HepG2 (cell line): ENCODE results near the gene LIPT1. TPM values are rescaled to one million over a fixed set of nuclear protein-coding genes. Genes with fewer than 3 reads are reported as not detected.

Experiments
- ATAC-seq: fragments of 200-7000 bp; cut with Tn5 transposase; 3 replicates; pipeline ENCODE4 v1.9.1; 2020; ENCODE audit warnings: mild to moderate bottlenecking, moderate library complexity
- BruUV-seq: library from RNA; stranded (reverse); fragments of 400-500 nt; replicated peaks from 2 replicates; lab custom pipeline; 2021; lab: Mats Ljungman, UMichigan
- CTCF ChIA-PET: fragments of 300-600 bp; formaldehyde crosslinking; extraction: SDS; loops from one replicate; lab custom pipeline; 2021; ENCODE audit warnings: low total read pairs, inconsistent platforms, low intra/inter-chr PET ratio; lab: Yijun Ruan, JAX
- POLR2A ChIA-PET: fragments of 350-600 bp; sonication (Branson Sonifier 250); formaldehyde crosslinking; loops from one replicate; lab custom pipeline; 2020; ENCODE audit warnings: antibody characterized with exemption, inconsistent platforms; lab: Yijun Ruan, JAX
- DNase-seq: peaks from one replicate; pipeline ENCODE4 v3.0.0-alpha.2; 2015; ENCODE audit warnings: low spot score
- FAIRE-seq: peaks from 3 replicates; lab custom pipeline; 2011; peaks lifted over from hg19 to GRCh38; lab: Jason Lieb, UNC
- H2AFZ ChIP-seq: one replicate; pipeline ENCODE4 v1.6.1; 2011; ENCODE audit warnings: low read length, inconsistent platforms
- H3K27ac ChIP-seq: fragments of 300-600 bp; 3 replicates; pipeline ENCODE4 v1.8.0; 2011; ENCODE audit warnings: mixed run types, mild to moderate bottlenecking, mixed read lengths, low read length, inconsistent platforms; ENCODE audit not compliant: insufficient read depth; ENCODE audit errors: extremely low read length
- H3K27me3 ChIP-seq, 2 experiments: fragments of 200-600 bp in 1 of 2; 2 replicates in 1 of 2; 3 replicates in 1 of 2; pipeline versions ENCODE4 v1.6.0 to v1.8.0; 2011; ENCODE audit warnings: low read length in 2 of 2, mild to moderate bottlenecking in 2 of 2, moderate library complexity in 2 of 2, inconsistent platforms in 1 of 2; ENCODE audit not compliant: insufficient read depth in 2 of 2, control insufficient read depth in 1 of 2
- H3K36me3 ChIP-seq, 2 experiments: fragments of 200-600 bp in 1 of 2; replicated peaks in 1 of 2; 2 replicates in 1 of 2; 3 replicates in 1 of 2; pipeline versions ENCODE4 v1.5.1 to v1.8.0; 2011; ENCODE audit warnings: low read length in 2 of 2, inconsistent platforms in 1 of 2; ENCODE audit not compliant: insufficient read depth in 2 of 2, control insufficient read depth in 1 of 2
- H3K4me1 ChIP-seq: 2 replicates; pipeline ENCODE4 v1.5.1; 2012; ENCODE audit warnings: low read length, inconsistent platforms; ENCODE audit not compliant: insufficient read depth
- H3K4me2 ChIP-seq: 2 replicates; pipeline ENCODE4 v1.6.0; 2011; ENCODE audit warnings: low read depth, low read length, inconsistent platforms
- H3K4me3 ChIP-seq, 3 experiments: fragments of 200-600 bp in 1 of 3; sonication (generic), shearing (Covaris generic) in 1 of 3; replicated peaks in 1 of 3; 2 replicates each; pipeline ENCODE4 v1.5.1; 2011 to 2016; ENCODE audit warnings: low read length in 3 of 3, inconsistent platforms in 2 of 3, low read depth in 2 of 3, mild to moderate bottlenecking in 2 of 3, control low read depth in 1 of 3, mixed read lengths in 1 of 3; ENCODE audit not compliant: insufficient read depth in 1 of 3
- H3K79me2 ChIP-seq: one replicate; pipeline ENCODE4 v1.6.1; 2011; ENCODE audit warnings: low read length, inconsistent platforms; ENCODE audit not compliant: insufficient read depth
- H3K9ac ChIP-seq: 2 replicates; pipeline ENCODE4 v1.6.0; 2011; ENCODE audit warnings: mild to moderate bottlenecking, low read depth, low read length, inconsistent platforms; ENCODE audit not compliant: insufficient read depth
- H3K9me3 ChIP-seq: 2 replicates; pipeline ENCODE4 v1.5.1; 2012; ENCODE audit warnings: mild to moderate bottlenecking, low read length
- H4K20me1 ChIP-seq: 2 replicates; pipeline ENCODE4 v1.6.0; 2011; ENCODE audit warnings: inconsistent platforms, mild to moderate bottlenecking, low read length, moderate library complexity; ENCODE audit not compliant: insufficient read depth
- ARNT ChIP-seq: fragments of 450-650 bp; IDR thresholded peaks from 2 replicates; pipeline ENCODE4 v1.6.1; 2017
- FOXA3 ChIP-seq: IDR thresholded peaks from 2 replicates; pipeline ENCODE4 v1.6.1; 2016; ENCODE audit warnings: missing genetic modification reagents, missing compliant biosample characterization
- GPN1 ChIP-seq: sonication (generic); formaldehyde crosslinking; IDR thresholded peaks from 2 replicates; pipeline ENCODE4 v1.5.1; 2020; ENCODE audit warnings: missing genetic modification reagents, borderline replicate concordance
- MNT ChIP-seq: fragments of 450-650 bp; IDR thresholded peaks from 2 replicates; pipeline ENCODE4 v1.6.1; 2016
- NFKB2 ChIP-seq: sonication (generic); formaldehyde crosslinking; IDR thresholded peaks from 2 replicates; pipeline ENCODE4 v1.4.0; 2020; ENCODE audit warnings: missing genetic modification reagents, borderline replicate concordance
- POLR2AphosphoS2 ChIP-seq: IDR thresholded peaks from 2 replicates; pipeline ENCODE4 v1.6.1; 2011; ENCODE audit warnings: low read depth, low read length, improper control_type of control experiment
- SOX13 ChIP-seq, 3 experiments: fragments of 450-650 bp in 1 of 3; sonication (generic) in 1 of 3; formaldehyde crosslinking in 1 of 3; IDR thresholded peaks in 2 of 3; conservative IDR thresholded peaks in 1 of 3; 2 replicates each; pipeline versions ENCODE4 v1.5.0 to v1.6.1; 2016 to 2020; ENCODE audit warnings: antibody characterized with exemption in 1 of 3, mild to moderate bottlenecking in 1 of 3, missing compliant biosample characterization in 1 of 3, missing genetic modification reagents in 1 of 3, moderate library complexity in 1 of 3
- TGIF2 ChIP-seq: IDR thresholded peaks from 2 replicates; pipeline ENCODE4 v1.6.1; 2016; ENCODE audit warnings: control low read depth, missing compliant biosample characterization
- ZBTB7A ChIP-seq: sonication (generic); formaldehyde crosslinking; IDR thresholded peaks from 2 replicates; pipeline ENCODE4 v1.8.0; 2022; ENCODE audit warnings: mild to moderate bottlenecking, missing genetic modification reagents
- ZMYM2 ChIP-seq: sonication (generic); formaldehyde crosslinking; IDR thresholded peaks from 2 replicates; pipeline ENCODE4 v1.8.0; 2022; ENCODE audit warnings: mild to moderate bottlenecking, missing genetic modification reagents
- ZNF205 ChIP-seq: IDR thresholded peaks from 2 replicates; pipeline ENCODE4 v1.6.1; 2018; ENCODE audit warnings: missing biosample characterization, missing genetic modification reagents
- ZNF3 ChIP-seq: IDR thresholded peaks from 2 replicates; pipeline ENCODE4 v1.7.0; 2017; ENCODE audit warnings: inconsistent platforms
- ZNF317 ChIP-seq: sonication (generic); formaldehyde crosslinking; IDR thresholded peaks from 2 replicates; pipeline ENCODE4 v1.5.0; 2020; ENCODE audit warnings: mild to moderate bottlenecking, missing genetic modification reagents
- ZNF335 ChIP-seq: sonication (generic); formaldehyde crosslinking; IDR thresholded peaks from 2 replicates; pipeline ENCODE4 v1.4.0; 2020; ENCODE audit warnings: missing genetic modification reagents
- ZNF383 ChIP-seq: sonication (generic); formaldehyde crosslinking; IDR thresholded peaks from 2 replicates; pipeline ENCODE4 v1.4.0; 2020; ENCODE audit warnings: missing genetic modification reagents, mild to moderate bottlenecking, borderline replicate concordance
- ZNF687 ChIP-seq: sonication (generic); formaldehyde crosslinking; IDR thresholded peaks from 2 replicates; pipeline ENCODE4 v1.5.1; 2020; ENCODE audit warnings: mild to moderate bottlenecking, missing genetic modification reagents, moderate library complexity
- ZNF749 ChIP-seq: sonication (generic); formaldehyde crosslinking; IDR thresholded peaks from 2 replicates; pipeline ENCODE4 v1.8.0; 2022; ENCODE audit warnings: mild to moderate bottlenecking, missing genetic modification reagents, moderate library complexity, borderline replicate concordance
- ZNF780A ChIP-seq: sonication (generic); formaldehyde crosslinking; IDR thresholded peaks from 2 replicates; pipeline ENCODE4 v1.8.0; 2022; ENCODE audit warnings: mild to moderate bottlenecking, missing genetic modification reagents, moderate library complexity
- ZSCAN12 ChIP-seq: sonication (generic); formaldehyde crosslinking; IDR thresholded peaks from 2 replicates; pipeline ENCODE4 v1.9.0; 2021; ENCODE audit warnings: mild to moderate bottlenecking, missing genetic modification reagents
- WGBS: methylation state at CpG from one replicate; pipeline ENCODE4 v1.1.6; 2017; ENCODE audit warnings: low lambda C conversion rate; 5-methylcytosine and 5-hydroxymethylcytosine counted together
- in situ Hi-C: cut with HindIII; loops from 2 replicates; pipeline ENCODE4 v1.10.0; 2017; ENCODE audit warnings: low pct_unique_long_range_greater_than_20kb; ENCODE audit not compliant: extremely low pct_ligation_motif_present
- intact Hi-C: fragments of 100-400 bp; cut with micrococcal nuclease; formaldehyde crosslinking; loops from one replicate; pipeline ENCODE4 v1.10.0; 2022; ENCODE audit not compliant: unreplicated experiment
- polyA plus RNA-seq, 8 experiments: library from polyadenylated mRNA; depleted of rRNA in 3 of 8; stranded (reverse) in 7 of 8; unstranded in 1 of 8; fragments of >200 nt; fragmentation: Illumina TruSeq in 4 of 8; extraction: Trizol in 4 of 8; gene quantifications; 2 replicates each; pipeline versions ENCODE4 v1.2.1 to v1.2.3, GENCODE V29; 2011 to 2016; ENCODE audit warnings: low read depth in 4 of 8, missing spikeins in 1 of 8, mixed read lengths in 1 of 8; ENCODE audit not compliant: insufficient read depth in 1 of 8
- total RNA-seq, 5 experiments: library from RNA; depleted of rRNA; stranded (reverse); fragments of >200 nt; fragmentation: Illumina TruSeq; extraction: Trizol; gene quantifications; 2 replicates each; pipeline ENCODE4 v1.2.3, GENCODE V29; 2016; ENCODE audit warnings: low read depth in 1 of 5

LIPT1 gene
- total and polyA plus RNA-seq, 2 of the 13 experiments (the other 11 are each of a cell fraction or from before 2014, with no cell fraction given), result 8.0 to 9.6 TPM

DNA sequence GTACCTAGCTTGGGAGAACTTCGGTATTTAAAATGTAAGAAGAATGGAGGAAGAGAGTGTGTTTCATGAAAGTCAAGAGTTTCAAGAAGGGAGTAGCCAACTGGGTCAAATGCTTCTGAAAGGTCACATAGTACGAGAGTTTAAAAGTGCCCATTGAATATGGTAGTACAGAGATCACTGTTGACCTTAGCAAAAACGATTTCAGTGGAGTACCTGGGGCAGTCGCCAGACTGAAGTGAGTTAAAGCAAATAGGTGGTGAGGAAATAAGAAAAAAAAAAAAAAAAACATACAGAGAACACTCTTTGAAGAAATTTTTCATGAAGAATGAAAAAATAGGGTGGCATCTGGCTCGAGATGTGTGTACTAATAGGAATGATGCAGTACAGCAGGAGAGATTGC is 11.5 kb downstream of the LIPT1 start:
- FAIRE-seq, result no peak
- no peak for ATAC-seq
- intact Hi-C loops, result no loop called here
- Histone ChIP-seq H3K4me2 (no peak overlapping the region), H3K27me3 (no peaks in the 10 kb centered on the region), H4K20me1 (no peaks in the 10 kb centered on the region), H3K36me3 (peaks cover 10 to 34% of the 10 kb centered on the region in 2 experiments), H3K9ac (no peak overlapping the region), H3K4me3 (no peak overlapping the region), H2AFZ (no peak overlapping the region), H3K27ac (no peak overlapping the region), H3K79me2 (no peaks in the 10 kb centered on the region), H3K9me3 (no peaks in the 10 kb centered on the region), H3K4me1 (no peaks in the 10 kb centered on the region)
- ChIA-PET CTCF (no interaction called here), POLR2A (interaction anchor here (1.9 to 2.9 kb wide), 2 partner anchors 11 to 15 kb away, joined by 7 to 9 read pairs; partner anchors contain the start of genes LIPT1, MITD1, MRPL30 and TSGA10)
- no TSS peak for BruUV-seq
- TF ChIP-seq TGIF2 (CRISPR knock-in tag) (no peak), ZNF335 (CRISPR knock-in tag) (no peak), ZNF780A (CRISPR knock-in tag) (no peak), ZNF687 (CRISPR knock-in tag) (no peak), ZNF3 (CRISPR knock-in tag) (no peak), ZMYM2 (CRISPR knock-in tag) (no peak), ZNF205 (no peak), POLR2AphosphoS2 (no peak), ZSCAN12 (CRISPR knock-in tag) (no peak), ZNF383 (CRISPR knock-in tag) (no peak), NFKB2 (CRISPR knock-in tag) (no peak), GPN1 (CRISPR knock-in tag) (no peak), ARNT (no peak), MNT (no peak), ZNF317 (CRISPR knock-in tag) (no peak), FOXA3 (CRISPR knock-in tag) (no peak), SOX13 (IDR thresholded peaks at IDR 0.05) (no peak), SOX13 (CRISPR knock-in tag; conservative IDR thresholded peaks at IDR 0.05 in 1 of 2, IDR thresholded peaks at IDR 0.05 in 1 of 2) (no peak), ZBTB7A (CRISPR knock-in tag) (no peak), ZNF749 (CRISPR knock-in tag) (no peak)
- in situ Hi-C loops, result no loop called here
- no peak for DNase-seq
- 83% methylated on average over 5 of the region's 5 CpGs for WGBS
